ENCODE data around the gene MYH6.

DNA sequence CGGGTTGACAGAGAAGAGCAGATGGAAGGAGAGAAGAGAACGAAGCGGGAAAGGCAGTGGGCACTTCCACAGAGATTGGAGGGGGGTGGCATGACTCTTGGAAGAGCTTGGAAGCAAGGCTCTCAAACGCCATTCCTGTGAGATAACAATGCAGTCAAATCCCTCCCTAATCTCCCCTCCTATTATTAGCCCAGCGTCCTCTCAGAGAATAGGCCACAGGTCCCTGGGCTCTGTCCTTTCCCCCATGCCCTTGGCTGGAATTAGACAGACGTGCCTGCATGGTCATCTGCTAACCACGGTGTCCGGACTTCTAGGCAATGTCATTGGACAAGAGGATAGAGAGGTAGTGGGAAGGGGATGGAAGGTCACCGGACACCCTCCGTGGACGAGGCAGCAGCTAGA is 35.3 kb upstream of the MYH6 start:
- TF ChIP-seq ATF2 (CRISPR knock-in tag; IDR thresholded peaks at IDR 0.05; ENCODE audit: borderline replicate concordance, low read depth), result no peak
- TF ChIP-seq, protein P1, sequence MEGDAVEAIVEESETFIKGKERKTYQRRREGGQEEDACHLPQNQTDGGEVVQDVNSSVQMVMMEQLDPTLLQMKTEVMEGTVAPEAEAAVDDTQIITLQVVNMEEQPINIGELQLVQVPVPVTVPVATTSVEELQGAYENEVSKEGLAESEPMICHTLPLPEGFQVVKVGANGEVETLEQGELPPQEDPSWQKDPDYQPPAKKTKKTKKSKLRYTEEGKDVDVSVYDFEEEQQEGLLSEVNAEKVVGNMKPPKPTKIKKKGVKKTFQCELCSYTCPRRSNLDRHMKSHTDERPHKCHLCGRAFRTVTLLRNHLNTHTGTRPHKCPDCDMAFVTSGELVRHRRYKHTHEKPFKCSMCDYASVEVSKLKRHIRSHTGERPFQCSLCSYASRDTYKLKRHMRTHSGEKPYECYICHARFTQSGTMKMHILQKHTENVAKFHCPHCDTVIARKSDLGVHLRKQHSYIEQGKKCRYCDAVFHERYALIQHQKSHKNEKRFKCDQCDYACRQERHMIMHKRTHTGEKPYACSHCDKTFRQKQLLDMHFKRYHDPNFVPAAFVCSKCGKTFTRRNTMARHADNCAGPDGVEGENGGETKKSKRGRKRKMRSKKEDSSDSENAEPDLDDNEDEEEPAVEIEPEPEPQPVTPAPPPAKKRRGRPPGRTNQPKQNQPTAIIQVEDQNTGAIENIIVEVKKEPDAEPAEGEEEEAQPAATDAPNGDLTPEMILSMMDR (IDR thresholded peaks at IDR 0.05), result no peak
- TF ChIP-seq, protein P2, sequence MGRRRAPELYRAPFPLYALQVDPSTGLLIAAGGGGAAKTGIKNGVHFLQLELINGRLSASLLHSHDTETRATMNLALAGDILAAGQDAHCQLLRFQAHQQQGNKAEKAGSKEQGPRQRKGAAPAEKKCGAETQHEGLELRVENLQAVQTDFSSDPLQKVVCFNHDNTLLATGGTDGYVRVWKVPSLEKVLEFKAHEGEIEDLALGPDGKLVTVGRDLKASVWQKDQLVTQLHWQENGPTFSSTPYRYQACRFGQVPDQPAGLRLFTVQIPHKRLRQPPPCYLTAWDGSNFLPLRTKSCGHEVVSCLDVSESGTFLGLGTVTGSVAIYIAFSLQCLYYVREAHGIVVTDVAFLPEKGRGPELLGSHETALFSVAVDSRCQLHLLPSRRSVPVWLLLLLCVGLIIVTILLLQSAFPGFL (CRISPR knock-in tag; IDR thresholded peaks at IDR 0.05; ENCODE audit: borderline replicate concordance), result no peak
- TF ChIP-seq USF2 (CRISPR knock-in tag; IDR thresholded peaks at IDR 0.05), result no peak
- TF ChIP-seq, protein P3, sequence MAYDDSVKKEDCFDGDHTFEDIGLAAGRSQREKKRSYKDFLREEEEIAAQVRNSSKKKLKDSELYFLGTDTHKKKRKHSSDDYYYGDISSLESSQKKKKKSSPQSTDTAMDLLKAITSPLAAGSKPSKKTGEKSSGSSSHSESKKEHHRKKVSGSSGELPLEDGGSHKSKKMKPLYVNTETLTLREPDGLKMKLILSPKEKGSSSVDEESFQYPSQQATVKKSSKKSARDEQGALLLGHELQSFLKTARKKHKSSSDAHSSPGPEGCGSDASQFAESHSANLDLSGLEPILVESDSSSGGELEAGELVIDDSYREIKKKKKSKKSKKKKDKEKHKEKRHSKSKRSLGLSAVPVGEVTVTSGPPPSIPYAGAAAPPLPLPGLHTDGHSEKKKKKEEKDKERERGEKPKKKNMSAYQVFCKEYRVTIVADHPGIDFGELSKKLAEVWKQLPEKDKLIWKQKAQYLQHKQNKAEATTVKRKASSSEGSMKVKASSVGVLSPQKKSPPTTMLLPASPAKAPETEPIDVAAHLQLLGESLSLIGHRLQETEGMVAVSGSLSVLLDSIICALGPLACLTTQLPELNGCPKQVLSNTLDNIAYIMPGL (CRISPR knock-in tag; IDR thresholded peaks at IDR 0.05), result no peak
- TF ChIP-seq PRDM15 (CRISPR knock-in tag; IDR thresholded peaks at IDR 0.05), result no peak
- TF ChIP-seq ZNF671 (CRISPR knock-in tag; IDR thresholded peaks at IDR 0.05), result no peak
- no peak for TF ChIP-seq E2F4 (CRISPR knock-in tag; IDR thresholded peaks at IDR 0.05; ENCODE audit: borderline replicate concordance, low read depth)
- TF ChIP-seq STAT6 (CRISPR knock-in tag; conservative IDR thresholded peaks at IDR 0.05; ENCODE audit: low read depth), result no peak
- TF ChIP-seq ZNF423 (CRISPR knock-in tag; IDR thresholded peaks at IDR 0.05), result no peak
